Ectodermal cell (in vitro differentiated cells): ENCODE data around the gene CXCL5.

ENCODE experiments used
- H3K27ac ChIP-seq: 2 replicates; pipeline ENCODE4 v1.7.0; 2013; ENCODE audit warnings: mild to moderate bottlenecking, low read depth, low read length; ENCODE audit not compliant: insufficient read depth, poor library complexity, severe bottlenecking
- H3K27me3 ChIP-seq: 2 replicates; pipeline ENCODE4 v1.7.0; 2013; ENCODE audit warnings: mild to moderate bottlenecking, low read length; ENCODE audit not compliant: insufficient read depth, control insufficient read depth, poor library complexity, severe bottlenecking
- H3K36me3 ChIP-seq: one replicate; pipeline ENCODE4 v1.7.0; 2013; ENCODE audit warnings: low read length; ENCODE audit not compliant: control insufficient read depth, insufficient read depth
- H3K4me1 ChIP-seq: one replicate; pipeline ENCODE4 v1.7.0; 2013; ENCODE audit warnings: low read length; ENCODE audit not compliant: control insufficient read depth, insufficient read depth
- H3K4me3 ChIP-seq: 2 replicates; pipeline ENCODE4 v1.7.0; 2013; ENCODE audit warnings: low read depth, low read length, control low read depth; ENCODE audit not compliant: insufficient read depth
- H3K9me3 ChIP-seq: 2 replicates; pipeline ENCODE4 v1.7.0; 2013; ENCODE audit warnings: mild to moderate bottlenecking, low read length, moderate library complexity; ENCODE audit not compliant: control insufficient read depth
- WGBS, 2 experiments: methylation state at CpG; one replicate each; pipeline ENCODE4 v1.1.7; 2013; ENCODE audit warnings: missing lambda C conversion rate in 2 of 2; 5-methylcytosine and 5-hydroxymethylcytosine counted together

The CXCL5 gene

DNA sequence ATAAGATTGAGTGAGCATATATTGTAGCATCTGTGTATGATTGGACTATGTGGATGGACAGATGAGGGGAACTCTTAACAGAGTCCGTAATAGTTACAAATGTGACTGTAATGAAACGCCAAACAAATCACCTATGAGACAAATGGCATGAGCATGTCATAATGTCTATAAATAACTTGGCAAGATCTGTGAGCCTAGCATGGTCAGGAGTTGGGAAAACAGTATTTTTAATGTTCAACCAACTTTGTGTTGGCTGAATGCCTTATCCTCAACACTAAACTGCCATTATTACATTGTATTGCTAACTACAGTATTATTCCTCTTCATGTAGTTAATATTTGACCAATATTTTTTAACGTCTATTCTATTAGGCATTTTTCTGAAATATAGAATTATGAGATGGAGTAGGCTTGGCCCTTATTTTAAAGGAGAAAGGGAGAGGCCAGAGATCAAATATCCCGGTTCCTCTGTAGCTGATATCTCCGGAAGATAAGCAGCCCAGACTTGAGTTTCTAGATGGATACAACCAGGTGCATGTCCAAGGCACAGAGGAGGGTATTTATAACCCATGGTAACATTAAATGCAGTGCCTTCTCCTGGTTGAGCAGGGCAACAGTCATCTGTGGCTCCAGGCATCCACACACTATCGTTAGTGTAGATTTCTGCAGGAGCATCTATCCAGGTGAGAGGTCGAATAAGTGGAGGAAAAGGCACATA lies 49.3 kb downstream of the CXCL5 start:
- Histone ChIP-seq H3K27ac (no peak overlapping the region), H3K27me3 (peaks cover 22% of the 10 kb centered on the region)
- WGBS, 2 experiments, result 95 to 96% methylated on average over 6 of the region's 7 CpGs

DNA sequence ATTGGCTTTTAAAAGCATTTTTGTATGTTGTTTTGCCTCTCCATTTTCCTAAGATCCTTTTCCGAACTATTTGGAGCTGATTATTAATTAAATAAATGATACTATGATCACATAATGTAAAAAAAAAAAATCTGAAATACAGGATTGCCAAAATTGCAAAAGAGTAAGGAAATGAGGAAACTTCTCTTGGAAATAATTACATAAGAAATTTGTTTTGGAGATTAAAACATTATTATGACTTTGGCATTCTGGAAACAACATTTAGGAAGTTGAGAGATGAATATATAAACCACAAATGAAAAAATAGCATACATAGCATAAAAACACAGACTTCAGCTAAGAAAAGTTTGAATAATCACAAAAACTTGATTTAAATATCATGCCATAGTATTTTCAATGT lies 50.2 kb downstream of the CXCL5 start:
- Histone ChIP-seq H3K4me1 (no peaks in the 10 kb centered on the region), H3K27ac (no peak overlapping the region), H3K4me3 (no peak overlapping the region), H3K9me3 (no peaks in the 10 kb centered on the region), H3K27me3 (peaks cover 31% of the 10 kb centered on the region), H3K36me3 (no peaks in the 10 kb centered on the region)
- no CpG with 5 or more reads among the region's 1 CpG for WGBS, 2 experiments

More for the DNA sequence above, 49.3 kb downstream of the CXCL5 start:
- no peak overlapping the region for H3K4me3 ChIP-seq
- no peaks in the 10 kb centered on the region for H3K9me3 ChIP-seq
- H3K4me1 ChIP-seq, result no peaks in the 10 kb centered on the region
- H3K36me3 ChIP-seq, result no peaks in the 10 kb centered on the region

DNA sequence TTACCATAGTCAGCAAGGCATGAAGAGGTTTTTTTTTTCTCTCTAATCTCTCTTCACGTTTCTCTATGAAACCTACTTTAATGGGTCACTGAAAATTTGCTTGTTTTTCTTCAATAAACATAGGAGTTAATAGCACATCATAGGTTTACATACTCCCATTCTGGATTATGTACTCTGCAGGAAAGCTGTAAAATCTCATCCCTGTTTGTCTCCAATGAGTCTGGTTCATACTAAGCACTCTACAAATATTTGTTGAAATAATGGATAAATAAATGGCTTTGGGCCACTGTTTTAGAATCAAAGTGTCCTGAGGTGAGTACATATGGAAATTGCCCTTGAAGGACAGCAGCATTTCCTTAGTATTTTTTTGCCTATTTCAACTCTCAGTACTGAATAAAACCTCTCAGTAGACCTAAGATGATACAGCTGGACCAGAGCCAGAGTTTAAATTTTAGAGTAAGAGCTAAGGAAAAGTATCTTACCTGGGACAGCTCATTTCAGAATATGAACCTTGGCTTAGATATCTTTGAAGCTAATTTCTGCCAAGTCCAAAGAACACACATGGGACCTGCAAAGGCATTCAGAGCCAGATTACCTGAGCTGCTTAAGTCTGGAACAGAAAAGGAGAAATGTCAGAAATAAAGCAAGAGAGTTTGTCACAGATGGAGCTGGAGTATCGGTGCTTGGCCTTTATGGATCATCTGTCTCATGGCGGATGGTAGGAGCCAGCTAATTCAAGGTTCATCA lies 51.1 kb downstream of the CXCL5 start:
- H3K27ac ChIP-seq, result no peak overlapping the region
- no peaks in the 10 kb centered on the region for H3K4me1 ChIP-seq
- H3K9me3 ChIP-seq, result no peaks in the 10 kb centered on the region
- 85 to 89% methylated on average over 3 of the region's 3 CpGs for WGBS, 2 experiments
- no peaks in the 10 kb centered on the region for H3K36me3 ChIP-seq
- H3K4me3 ChIP-seq, result no peak overlapping the region
- H3K27me3 ChIP-seq, result peaks cover 32% of the 10 kb centered on the region

DNA sequence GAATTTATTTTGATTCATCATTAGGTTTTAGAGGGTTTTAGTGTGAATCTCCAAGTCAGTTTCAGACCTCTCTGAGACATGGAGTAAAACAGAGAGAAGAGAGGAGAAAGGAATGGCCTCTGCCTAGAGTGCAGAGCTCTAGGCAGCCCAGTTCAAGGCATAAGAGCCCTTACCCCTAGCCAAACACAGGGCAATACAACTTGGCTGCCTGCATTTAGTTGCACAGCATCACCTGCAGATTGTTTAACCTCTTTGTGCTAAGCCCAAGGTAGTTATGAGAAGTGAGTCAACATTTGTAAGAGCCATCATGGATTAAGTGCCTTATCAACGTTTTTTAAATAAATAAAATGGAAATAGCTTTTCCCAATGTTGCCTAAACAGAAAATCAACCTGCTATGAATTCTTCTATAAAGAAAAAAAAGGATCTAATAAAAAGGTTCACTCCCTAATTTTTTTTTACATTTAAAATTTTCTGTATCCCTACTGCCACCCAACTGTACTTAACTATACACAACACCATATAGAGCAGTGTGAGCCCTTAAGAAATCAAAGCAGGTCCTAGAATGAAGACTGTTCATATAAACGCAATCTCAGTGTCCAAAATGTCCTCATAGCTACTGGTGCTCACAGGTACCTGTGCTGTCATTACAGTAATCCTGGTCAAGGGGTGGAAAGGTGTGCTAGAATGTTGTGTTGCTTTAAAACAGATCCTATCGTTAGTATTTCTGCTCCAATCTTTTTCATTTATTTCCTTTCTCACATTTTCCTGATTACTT lies 52.6 kb downstream of the CXCL5 start:
- peaks cover 32% of the 10 kb centered on the region for H3K27me3 ChIP-seq
- H3K4me3 ChIP-seq, result no peak overlapping the region
- no peaks in the 10 kb centered on the region for H3K9me3 ChIP-seq
- 91 to 94% methylated on average over 2 to 3 of the region's 3 CpGs for WGBS, 2 experiments
- H3K4me1 ChIP-seq, result no peaks in the 10 kb centered on the region
- no peaks in the 10 kb centered on the region for H3K36me3 ChIP-seq
- H3K27ac ChIP-seq, result no peak overlapping the region
